ENCODE measurements around the gene ATP12A. TPM values are rescaled to one million over a fixed set of nuclear protein-coding genes. Genes with fewer than 3 reads are reported as not detected.

ATP12A gene
- total RNA-seq, 1 donor: not detected

DNA sequence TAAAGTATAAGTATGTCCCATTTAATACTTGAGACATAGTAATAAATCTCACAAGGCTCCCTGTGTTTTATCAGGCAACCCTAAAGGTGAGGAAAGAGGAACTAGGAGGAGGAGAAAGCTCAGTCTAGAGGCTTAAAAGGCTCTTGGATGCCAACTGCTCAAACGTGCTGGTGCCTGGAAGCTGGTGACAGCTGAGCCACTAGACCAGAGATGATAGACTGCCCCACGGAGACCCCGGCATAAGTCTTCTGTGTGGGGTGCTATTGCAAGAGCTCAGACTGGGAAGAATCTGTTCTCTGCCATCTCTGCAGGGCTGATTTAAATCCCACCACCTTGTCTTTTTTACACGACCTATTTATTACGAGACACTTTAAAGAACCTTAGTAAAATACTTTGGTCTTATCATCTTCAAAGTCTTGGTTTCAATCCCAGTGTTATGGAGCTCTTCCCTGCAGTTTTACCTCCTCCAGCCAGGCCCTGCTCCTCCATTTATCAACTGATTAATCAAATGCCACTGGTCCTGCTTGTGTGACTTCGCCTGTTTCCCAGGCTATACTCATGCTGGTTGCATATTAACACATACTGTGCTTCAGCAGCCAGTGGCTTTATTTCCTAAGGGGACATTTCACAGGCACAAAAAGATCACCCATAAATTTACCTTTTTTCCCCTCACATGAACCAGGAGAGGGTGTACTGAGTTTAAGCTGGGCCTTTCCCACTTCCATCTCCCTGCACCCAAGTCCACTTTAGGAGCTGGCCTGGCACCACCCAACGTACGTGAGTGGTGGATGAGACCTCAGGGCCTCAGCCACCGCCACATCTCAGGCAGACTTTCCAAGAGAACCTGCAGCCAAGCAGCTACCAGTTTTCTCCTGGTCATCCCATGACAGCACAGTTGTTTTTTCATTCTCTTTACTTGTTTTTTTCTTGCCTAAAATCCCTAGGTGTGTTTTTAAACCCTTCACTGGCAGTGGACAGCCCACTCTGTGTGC, 7.8 kb upstream of the ATP12A start:
- H3K4me1 ChIP-seq (ENCODE audit: insufficient read depth, low read length): peaks cover 4% of the 10 kb centered on the region
- H3K9me3 ChIP-seq (ENCODE audit: low read depth, low read length): no peaks in the 10 kb centered on the region

DNA sequence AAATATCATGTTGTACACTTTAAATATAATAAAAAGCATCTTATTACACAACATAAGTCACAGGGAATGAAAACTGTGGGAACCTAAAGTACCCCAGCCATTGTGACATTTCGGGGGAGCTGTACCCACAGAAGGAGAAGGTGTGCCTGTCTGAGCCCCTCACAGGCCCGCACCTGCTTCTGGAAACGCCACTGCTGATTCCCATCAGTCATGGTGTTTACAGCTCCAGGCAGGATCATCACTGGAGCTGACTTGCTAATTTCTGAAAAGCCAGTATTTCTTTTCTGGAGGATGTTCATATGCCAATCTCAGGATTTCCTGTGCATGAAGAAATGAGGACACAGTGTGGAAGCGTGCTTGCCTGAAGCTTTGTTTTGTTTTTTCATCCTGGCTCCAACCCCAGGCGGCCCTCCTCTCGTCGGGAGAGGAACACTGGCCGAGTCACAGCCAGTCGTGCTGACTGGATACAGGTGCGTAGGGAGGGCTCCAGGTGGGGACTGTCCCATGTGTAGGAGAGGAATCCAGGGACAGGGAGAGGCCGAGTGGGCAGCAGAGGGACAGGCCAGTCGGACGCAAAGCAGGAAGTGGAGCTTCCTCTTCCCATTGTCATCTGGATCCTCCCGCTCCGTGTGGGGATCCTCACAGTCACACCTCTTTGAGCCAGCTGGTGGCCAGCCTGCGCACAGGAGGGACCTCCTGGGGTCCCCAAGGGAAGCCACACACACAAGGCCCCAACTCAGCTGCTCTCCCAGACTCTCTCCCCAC, 4.2 kb upstream of the ATP12A start:
- peaks cover 33% of the 10 kb centered on the region for H3K27me3 ChIP-seq (ENCODE audit: insufficient read depth, low read length)
- no peaks in the 10 kb centered on the region for H3K9me3 ChIP-seq (ENCODE audit: low read depth, low read length)
- H3K4me3 ChIP-seq (ENCODE audit: low read length): no peak overlapping the region
- H3K4me1 ChIP-seq (ENCODE audit: insufficient read depth, low read length): peaks cover 16% of the 10 kb centered on the region

More for the DNA sequence above, 7.8 kb upstream of the ATP12A start:
- Histone ChIP-seq H3K27me3 (ENCODE audit: insufficient read depth, low read length) (peaks cover 2% of the 10 kb centered on the region), H3K4me3 (ENCODE audit: low read length) (no peak overlapping the region)

DNA sequence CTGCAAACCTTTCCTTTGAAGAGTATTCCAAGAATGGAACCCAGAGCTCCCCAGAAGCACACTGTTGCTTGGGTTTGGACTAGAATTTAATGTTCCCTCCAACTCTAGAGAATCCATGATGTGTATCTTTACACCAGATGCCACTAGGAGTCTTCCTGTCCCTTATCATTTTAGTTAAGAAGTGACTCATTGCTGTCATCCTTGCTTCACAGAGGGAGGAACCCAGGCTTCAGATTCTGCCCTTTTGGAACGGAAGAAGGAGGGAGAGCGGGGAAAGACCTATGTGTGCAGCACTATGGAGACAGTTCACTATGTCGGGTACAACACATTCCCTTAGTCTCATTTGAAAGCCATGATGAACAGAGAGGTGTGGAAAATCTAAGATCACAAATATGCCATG, 2.1 kb upstream of the ATP12A start:
- H3K27me3 ChIP-seq (ENCODE audit: insufficient read depth, low read length): peaks cover 43% of the 10 kb centered on the region
- no peak overlapping the region for H3K4me3 ChIP-seq (ENCODE audit: low read length)
- H3K4me1 ChIP-seq (ENCODE audit: insufficient read depth, low read length): peaks cover 15% of the 10 kb centered on the region

DNA sequence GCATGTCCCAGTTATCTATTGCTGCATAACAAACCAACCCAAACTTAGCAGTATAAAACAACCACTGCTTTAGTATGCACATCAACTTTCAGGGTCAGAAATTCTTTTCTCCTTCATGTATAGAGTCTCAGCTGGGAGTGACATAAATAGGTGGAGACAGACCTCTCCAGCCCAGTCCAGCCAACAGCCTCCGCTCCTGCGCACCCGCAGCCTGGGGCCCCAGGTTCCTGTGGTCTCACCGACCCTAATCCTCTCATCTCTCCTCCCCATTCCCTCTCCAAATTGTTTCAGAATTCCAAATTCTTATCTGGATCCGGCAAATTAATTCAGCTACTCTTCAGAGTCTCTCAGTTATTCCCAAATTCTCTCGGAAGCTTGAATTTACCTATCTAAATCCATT, 522 bp upstream of the ATP12A start:
- H3K27me3 ChIP-seq (ENCODE audit: insufficient read depth, low read length): peaks cover 43% of the 10 kb centered on the region
- no peak overlapping the region for H3K4me3 ChIP-seq (ENCODE audit: low read length)
- H3K9me3 ChIP-seq (ENCODE audit: low read depth, low read length): no peaks in the 10 kb centered on the region
- peaks cover 23% of the 10 kb centered on the region for H3K4me1 ChIP-seq (ENCODE audit: insufficient read depth, low read length)

More for the DNA sequence above, 2.1 kb upstream of the ATP12A start:
- no peaks in the 10 kb centered on the region for H3K9me3 ChIP-seq (ENCODE audit: low read depth, low read length)

DNA sequence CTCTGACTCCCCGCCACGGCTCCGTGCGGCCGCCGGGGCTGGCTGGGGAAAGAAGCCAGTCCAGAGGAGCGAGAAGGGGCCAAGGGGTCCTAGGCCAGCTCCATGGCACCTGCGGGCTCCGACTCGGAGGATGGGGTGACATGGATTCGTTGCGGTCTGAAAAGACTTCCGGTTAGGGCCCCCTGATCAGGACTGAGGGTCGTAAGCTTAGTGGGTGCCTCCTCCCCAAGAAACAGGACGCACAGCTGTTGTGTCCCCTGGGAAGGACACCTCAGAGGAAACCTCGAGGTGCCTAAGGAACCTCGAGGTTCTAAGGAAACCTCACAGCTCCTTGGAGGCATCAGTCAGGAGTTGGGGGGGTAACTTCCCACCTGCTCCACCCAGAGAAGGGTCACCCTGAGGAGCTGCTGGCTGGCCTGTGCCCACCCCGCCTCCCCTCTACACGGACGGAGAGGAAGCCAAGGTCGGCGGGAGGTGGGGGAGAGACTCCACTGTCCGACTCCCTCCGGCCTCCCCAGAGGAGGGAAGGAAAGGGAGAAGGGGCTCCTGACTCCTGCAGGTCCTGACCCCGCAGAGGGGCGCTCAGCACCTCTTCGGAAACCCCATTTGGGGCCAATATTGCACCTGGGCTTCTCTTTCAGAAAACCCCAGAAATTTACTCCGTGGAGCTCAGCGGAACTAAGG, 855 bp downstream of the ATP12A start:
- H3K9me3 ChIP-seq (ENCODE audit: low read depth, low read length): no peaks in the 10 kb centered on the region
- H3K4me3 ChIP-seq (ENCODE audit: low read length): no peak overlapping the region
- H3K4me1 ChIP-seq (ENCODE audit: insufficient read depth, low read length): peaks cover 26% of the 10 kb centered on the region
- H3K27me3 ChIP-seq (ENCODE audit: insufficient read depth, low read length): peaks cover 43% of the 10 kb centered on the region

DNA sequence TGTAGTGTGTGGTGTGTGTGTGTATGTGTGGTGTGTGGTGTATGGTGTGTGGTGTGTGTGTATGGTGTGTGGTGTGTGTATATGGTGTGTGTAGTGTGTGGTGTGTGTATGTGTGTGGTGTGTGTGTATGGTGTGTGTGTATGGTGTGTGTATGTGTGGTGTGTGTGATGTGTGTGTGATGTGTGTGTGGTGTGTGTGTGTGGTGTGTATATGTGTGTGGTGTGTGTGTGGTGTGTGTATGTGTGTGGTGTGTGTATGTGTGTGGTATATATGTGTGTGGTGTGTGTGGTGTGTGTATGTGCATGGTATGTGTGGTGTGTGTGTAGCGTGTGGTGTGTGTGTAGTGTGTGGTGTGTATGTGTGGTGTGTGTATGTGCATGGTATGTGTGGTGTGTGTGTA, 1.7 kb downstream of the ATP12A start:
- peaks cover 43% of the 10 kb centered on the region for H3K27me3 ChIP-seq (ENCODE audit: insufficient read depth, low read length)
- H3K4me1 ChIP-seq (ENCODE audit: insufficient read depth, low read length): peaks cover 26% of the 10 kb centered on the region
- H3K4me3 ChIP-seq (ENCODE audit: low read length): no peak overlapping the region
- no peaks in the 10 kb centered on the region for H3K9me3 ChIP-seq (ENCODE audit: low read depth, low read length)

DNA sequence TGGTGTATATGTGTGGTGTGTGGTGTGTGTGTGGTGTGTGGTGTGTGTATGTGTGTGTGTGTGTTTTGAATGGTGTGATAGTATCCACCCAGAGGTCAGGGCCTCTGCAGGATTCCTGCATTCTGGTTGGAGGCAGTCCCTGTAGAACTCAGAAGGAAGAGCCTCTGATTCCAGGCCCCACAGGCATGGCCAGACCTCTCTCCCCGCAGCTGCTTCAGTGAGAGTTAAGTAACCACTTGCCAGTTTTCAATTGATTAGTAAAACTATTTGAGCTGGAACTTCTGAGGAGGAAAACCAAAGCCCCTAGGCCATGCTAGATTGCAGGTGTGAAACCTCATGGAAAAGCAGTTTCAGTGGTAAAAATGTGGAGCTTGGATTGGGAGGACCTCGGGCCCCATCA, 2.1 kb downstream of the ATP12A start:
- Histone ChIP-seq H3K27me3 (ENCODE audit: insufficient read depth, low read length) (peaks cover 42% of the 10 kb centered on the region), H3K4me3 (ENCODE audit: low read length) (no peak overlapping the region), H3K9me3 (ENCODE audit: low read depth, low read length) (no peaks in the 10 kb centered on the region), H3K4me1 (ENCODE audit: insufficient read depth, low read length) (peaks cover 26% of the 10 kb centered on the region)

DNA sequence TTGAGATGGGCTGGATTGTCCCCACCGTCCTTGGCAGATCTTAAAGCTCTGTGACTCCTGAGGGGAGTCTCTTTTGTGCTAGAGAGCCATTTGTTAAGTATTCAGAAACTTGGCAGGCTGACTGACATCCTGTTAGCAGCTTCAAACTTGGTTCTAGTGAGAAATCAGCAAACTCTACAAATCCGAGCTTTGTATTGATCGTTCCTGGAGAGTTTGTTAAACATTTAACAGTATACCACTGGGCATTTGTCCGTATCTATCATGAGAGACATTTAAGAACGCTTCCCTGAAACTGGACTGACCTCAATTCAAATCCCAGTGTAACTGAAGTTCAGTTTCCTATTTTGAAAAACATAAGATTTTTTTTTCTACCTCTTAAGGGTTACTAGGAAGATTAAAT, 3.1 kb downstream of the ATP12A start:
- Histone ChIP-seq H3K4me3 (ENCODE audit: low read length) (no peak overlapping the region), H3K27me3 (ENCODE audit: insufficient read depth, low read length) (peaks cover 32% of the 10 kb centered on the region), H3K9me3 (ENCODE audit: low read depth, low read length) (no peaks in the 10 kb centered on the region), H3K4me1 (ENCODE audit: insufficient read depth, low read length) (peaks cover 26% of the 10 kb centered on the region)

DNA sequence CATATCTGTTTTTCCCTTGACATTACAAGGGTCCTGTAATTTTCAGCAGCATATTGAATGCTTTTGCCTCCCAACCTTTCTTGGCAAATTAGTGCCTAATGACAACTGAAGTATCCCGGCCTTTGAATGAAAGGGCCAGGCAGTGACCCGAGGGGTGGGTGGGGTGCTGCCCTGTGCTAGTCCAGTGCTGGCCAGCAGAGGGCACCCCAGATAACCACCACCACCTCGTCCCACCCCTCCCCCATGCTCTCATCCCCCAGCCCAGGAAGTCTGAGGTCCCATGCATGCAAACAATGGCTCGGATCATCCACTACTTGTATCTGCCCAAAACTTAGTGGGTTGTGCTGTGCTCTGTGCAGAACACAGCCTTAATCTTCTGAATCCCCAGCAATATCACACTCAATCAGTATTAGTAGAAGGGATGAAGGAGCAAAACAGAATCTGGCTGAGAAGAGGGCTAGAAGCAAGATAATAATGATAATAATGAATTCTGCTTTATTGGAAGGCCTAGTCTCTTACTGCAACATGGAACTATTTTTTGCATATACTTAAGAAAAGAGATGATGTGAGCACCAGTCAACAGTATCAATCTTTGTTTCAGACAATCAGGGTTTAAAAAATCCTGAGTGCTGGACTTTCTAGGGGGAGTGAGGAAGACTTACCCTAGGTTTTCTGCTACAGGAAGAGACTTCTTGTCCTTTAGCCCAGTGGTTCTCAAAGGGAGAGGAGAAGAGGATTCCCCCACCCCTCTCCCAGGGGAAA, 3.8 kb downstream of the ATP12A start:
- H3K9me3 ChIP-seq (ENCODE audit: low read depth, low read length): no peaks in the 10 kb centered on the region
- H3K27me3 ChIP-seq (ENCODE audit: insufficient read depth, low read length): peaks cover 29% of the 10 kb centered on the region
- no peak overlapping the region for H3K4me3 ChIP-seq (ENCODE audit: low read length)
- H3K4me1 ChIP-seq (ENCODE audit: insufficient read depth, low read length): peaks cover 26% of the 10 kb centered on the region

DNA sequence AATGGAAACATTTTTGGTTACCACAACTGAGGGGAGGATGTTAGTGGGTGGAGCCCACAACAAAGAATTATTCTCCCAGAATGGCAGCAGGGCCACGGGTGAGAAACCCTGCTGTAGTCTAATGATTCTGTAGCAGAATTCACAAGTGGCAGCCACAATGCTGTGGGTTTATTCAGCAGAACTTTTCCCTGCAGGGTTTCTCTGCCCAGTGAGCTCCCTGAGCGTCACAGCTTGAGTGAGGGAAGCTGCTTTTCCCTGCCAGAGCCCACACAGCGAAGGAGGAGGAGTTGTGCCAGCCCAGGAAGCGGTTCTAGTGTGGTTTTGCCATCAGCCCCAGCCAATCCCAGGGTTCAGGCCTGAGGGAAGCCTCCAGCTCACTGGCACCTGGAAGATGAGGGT, 4.4 kb downstream of the ATP12A start:
- peaks cover 23% of the 10 kb centered on the region for H3K27me3 ChIP-seq (ENCODE audit: insufficient read depth, low read length)
- no peaks in the 10 kb centered on the region for H3K9me3 ChIP-seq (ENCODE audit: low read depth, low read length)
- no peak overlapping the region for H3K4me3 ChIP-seq (ENCODE audit: low read length)
- peaks cover 25% of the 10 kb centered on the region for H3K4me1 ChIP-seq (ENCODE audit: insufficient read depth, low read length)

DNA sequence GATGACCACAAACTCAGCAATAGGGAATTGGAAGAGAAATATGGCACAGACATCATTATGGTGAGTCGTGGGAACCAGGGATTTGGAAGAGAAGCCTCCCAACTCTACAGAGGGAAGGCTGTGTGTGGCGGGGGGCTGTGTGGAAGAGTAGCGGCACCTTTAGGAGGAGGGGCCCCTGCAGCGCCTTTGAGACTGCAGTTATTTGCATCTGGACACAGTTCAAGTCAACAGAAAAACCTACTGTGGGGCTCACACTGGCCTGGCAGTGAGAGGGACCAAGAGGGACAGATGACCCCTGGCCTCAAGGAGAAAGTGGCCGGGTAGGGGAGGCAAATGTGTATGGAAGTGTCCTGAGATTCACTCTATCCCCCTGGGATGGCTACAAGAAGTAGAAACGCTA, 5.1 kb downstream of the ATP12A start:
- H3K27me3 ChIP-seq (ENCODE audit: insufficient read depth, low read length): peaks cover 16% of the 10 kb centered on the region
- H3K9me3 ChIP-seq (ENCODE audit: low read depth, low read length): no peaks in the 10 kb centered on the region
- H3K4me3 ChIP-seq (ENCODE audit: low read length): no peak overlapping the region
- peaks cover 18% of the 10 kb centered on the region for H3K4me1 ChIP-seq (ENCODE audit: insufficient read depth, low read length)

DNA sequence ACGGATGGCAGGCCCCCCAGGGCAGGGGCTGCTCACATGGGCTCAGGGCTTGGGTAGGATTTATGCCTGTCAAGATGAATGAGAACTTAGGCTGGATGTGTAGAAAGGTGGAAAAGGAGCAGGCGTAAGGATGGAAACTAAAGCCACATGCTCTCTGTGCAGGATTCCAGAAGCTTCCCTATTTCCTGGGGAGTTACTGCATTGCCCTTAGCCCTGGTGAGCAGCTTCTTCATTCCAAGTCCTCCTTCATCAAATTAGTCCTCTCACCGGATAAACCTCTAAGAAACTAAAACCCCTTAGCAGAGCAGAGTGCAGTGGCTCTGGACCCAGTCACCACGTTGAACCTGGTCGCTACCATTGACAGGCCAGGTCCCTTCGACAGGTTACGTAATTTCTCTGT, 7.4 kb downstream of the ATP12A start:
- H3K4me3 ChIP-seq (ENCODE audit: low read length): no peak overlapping the region
- H3K27me3 ChIP-seq (ENCODE audit: insufficient read depth, low read length): no peaks in the 10 kb centered on the region
- peaks cover 11% of the 10 kb centered on the region for H3K4me1 ChIP-seq (ENCODE audit: insufficient read depth, low read length)
- no peaks in the 10 kb centered on the region for H3K9me3 ChIP-seq (ENCODE audit: low read depth, low read length)

DNA sequence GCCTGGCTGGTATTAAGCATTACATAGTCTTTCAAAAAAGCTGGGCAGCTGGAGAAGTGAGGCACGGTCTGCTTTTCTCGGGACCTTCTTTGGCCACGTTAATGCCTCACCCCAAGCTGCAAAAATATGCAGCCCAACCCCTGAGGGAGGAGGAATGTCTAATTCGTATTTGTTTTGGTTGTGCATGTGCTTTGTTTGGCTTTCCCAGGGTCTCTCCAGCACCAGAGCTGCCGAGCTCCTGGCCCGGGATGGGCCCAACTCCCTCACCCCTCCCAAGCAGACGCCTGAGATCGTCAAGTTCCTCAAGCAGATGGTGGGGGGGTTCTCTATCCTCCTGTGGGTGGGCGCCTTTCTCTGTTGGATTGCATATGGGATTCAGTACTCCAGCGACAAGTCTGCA, 7.9 kb downstream of the ATP12A start:
- H3K27me3 ChIP-seq (ENCODE audit: insufficient read depth, low read length): peaks cover 1% of the 10 kb centered on the region
- peaks cover 11% of the 10 kb centered on the region for H3K4me1 ChIP-seq (ENCODE audit: insufficient read depth, low read length)
- H3K4me3 ChIP-seq (ENCODE audit: low read length): no peak overlapping the region
- H3K9me3 ChIP-seq (ENCODE audit: low read depth, low read length): no peaks in the 10 kb centered on the region

DNA sequence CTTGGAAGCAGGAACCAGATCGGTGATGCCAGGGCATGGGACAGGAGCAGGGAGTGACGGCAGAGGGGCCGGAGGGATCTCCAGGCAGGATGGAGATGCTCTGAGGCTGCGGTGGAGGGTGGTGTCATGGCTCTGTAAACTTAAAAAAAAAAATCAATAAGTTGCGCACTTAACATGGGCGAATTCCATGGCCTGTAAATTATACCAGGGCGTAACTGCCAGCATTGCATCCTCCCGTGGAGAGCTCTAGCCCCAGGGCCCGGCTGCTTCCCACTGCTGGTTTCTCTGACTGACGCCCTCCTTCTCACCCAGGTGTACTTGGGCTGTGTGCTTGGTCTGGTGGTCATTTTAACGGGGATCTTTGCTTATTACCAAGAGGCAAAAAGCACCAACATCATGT, 8.7 kb downstream of the ATP12A start:
- H3K4me3 ChIP-seq (ENCODE audit: low read length): no peak overlapping the region
- peaks cover 13% of the 10 kb centered on the region for H3K4me1 ChIP-seq (ENCODE audit: insufficient read depth, low read length)
- no peaks in the 10 kb centered on the region for H3K9me3 ChIP-seq (ENCODE audit: low read depth, low read length)
- peaks cover 6% of the 10 kb centered on the region for H3K27me3 ChIP-seq (ENCODE audit: insufficient read depth, low read length)
